ENCODE results near the gene TPX2.

DNA sequence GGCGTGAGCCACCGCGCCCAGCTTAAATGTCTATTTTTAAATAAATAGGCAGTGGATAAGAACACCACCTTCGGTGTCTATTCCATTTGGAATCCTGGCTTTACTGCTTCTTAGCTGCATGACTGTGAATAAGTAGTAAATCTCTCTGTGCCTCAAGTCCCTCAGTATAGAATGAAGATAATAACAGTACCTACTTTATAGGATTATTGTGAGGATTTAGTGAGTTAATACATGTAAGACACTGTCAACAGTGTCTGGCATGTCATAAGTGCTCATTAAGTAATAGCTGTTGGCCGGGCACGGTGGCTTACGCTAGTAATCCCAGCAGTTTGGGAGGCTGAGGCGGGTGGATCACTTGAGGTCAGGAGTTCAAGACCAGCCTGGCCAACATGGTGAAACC, 10.1 kb downstream of the TPX2 start:
- TF ChIP-seq CHD1 (IDR thresholded peaks at IDR 0.05; ENCODE audit: low read depth, low read length) (no peak), TEAD4 (IDR thresholded peaks at IDR 0.05; ENCODE audit: low read depth, low read length) (no peak), HDAC6 (IDR thresholded peaks at IDR 0.05; ENCODE audit: low read depth, low read length) (no peak), CBX5 (IDR thresholded peaks at IDR 0.05; ENCODE audit: low read depth, low read length) (no peak), HDAC2 (IDR thresholded peaks at IDR 0.05; ENCODE audit: borderline replicate concordance in 1 of 2, low read depth in 2 of 2, low read length in 2 of 2) (no peak), MAFK (IDR thresholded peaks at IDR 0.05; ENCODE audit: low read depth, low read length) (no peak), CHD2 (IDR thresholded peaks at IDR 0.05; ENCODE audit: low read length) (no peak), CREB1 (IDR thresholded peaks at IDR 0.05) (no peak)
- TF ChIP-seq, protein P1, sequence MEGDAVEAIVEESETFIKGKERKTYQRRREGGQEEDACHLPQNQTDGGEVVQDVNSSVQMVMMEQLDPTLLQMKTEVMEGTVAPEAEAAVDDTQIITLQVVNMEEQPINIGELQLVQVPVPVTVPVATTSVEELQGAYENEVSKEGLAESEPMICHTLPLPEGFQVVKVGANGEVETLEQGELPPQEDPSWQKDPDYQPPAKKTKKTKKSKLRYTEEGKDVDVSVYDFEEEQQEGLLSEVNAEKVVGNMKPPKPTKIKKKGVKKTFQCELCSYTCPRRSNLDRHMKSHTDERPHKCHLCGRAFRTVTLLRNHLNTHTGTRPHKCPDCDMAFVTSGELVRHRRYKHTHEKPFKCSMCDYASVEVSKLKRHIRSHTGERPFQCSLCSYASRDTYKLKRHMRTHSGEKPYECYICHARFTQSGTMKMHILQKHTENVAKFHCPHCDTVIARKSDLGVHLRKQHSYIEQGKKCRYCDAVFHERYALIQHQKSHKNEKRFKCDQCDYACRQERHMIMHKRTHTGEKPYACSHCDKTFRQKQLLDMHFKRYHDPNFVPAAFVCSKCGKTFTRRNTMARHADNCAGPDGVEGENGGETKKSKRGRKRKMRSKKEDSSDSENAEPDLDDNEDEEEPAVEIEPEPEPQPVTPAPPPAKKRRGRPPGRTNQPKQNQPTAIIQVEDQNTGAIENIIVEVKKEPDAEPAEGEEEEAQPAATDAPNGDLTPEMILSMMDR (IDR thresholded peaks at IDR 0.05; ENCODE audit: control extremely low read depth in 1 of 3, insufficient read depth in 1 of 3, low read depth in 1 of 3, low read length in 3 of 3), result no peak
